ENCODE data around the gene IRF8.

Gene IRF8

GRCh38 chr16:85902366-85903155 lies 3.6 kb downstream of the IRF8 start:
- H3K9ac ChIP-seq (ENCODE audit: low read depth, low read length): no peak overlapping the region
- H3K9me3 ChIP-seq (ENCODE audit: insufficient read depth, low read length, severe bottlenecking): no peaks in the 10 kb centered on the region
- no peaks in the 10 kb centered on the region for H3K36me3 ChIP-seq (ENCODE audit: insufficient read depth, low read length)
- TF ChIP-seq CTCF (IDR thresholded peaks at IDR 0.05; ENCODE audit: borderline replicate concordance, extremely low read depth, low read length, poor library complexity, severe bottlenecking): no peak
- no peak for TF ChIP-seq EZH2 (IDR thresholded peaks at IDR 0.05; ENCODE audit: borderline replicate concordance, low read depth, low read length, severe bottlenecking)
- ATAC-seq (ENCODE audit: insufficient read depth, low read depth) (peak; percentile 57), DNase-seq (peak; percentile 35)
- H3K27ac ChIP-seq (ENCODE audit: low read length): no peak overlapping the region
- no peak overlapping the region for H2AFZ ChIP-seq (ENCODE audit: low read depth, low read length)
- H3K27me3 ChIP-seq (ENCODE audit: insufficient read depth, low read length, poor library complexity): peaks cover 11% of the 10 kb centered on the region
- peak overlapping the region; percentile 20; the same call in 1 of the 2 replicates for H3K4me2 ChIP-seq (ENCODE audit: insufficient read depth, low read length)
- H3K4me3 ChIP-seq (ENCODE audit: low read depth in 1 of 2, low read length in 2 of 2): no peak overlapping the region
- no peaks in the 10 kb centered on the region for H4K20me1 ChIP-seq (ENCODE audit: insufficient read depth, low read length)
- H3K4me1 ChIP-seq (ENCODE audit: insufficient read depth, low read length): peaks cover 7% of the 10 kb centered on the region; the same call in 1 of the 2 replicates
- no peaks in the 10 kb centered on the region for H3K79me2 ChIP-seq (ENCODE audit: insufficient read depth, low read length)

GRCh38 chr16:85903559-85903958 lies 4.6 kb downstream of the IRF8 start:
- Histone ChIP-seq H3K4me2 (ENCODE audit: insufficient read depth, low read length) (no peak overlapping the region), H3K4me1 (ENCODE audit: insufficient read depth, low read length) (peaks cover 7% of the 10 kb centered on the region; the same call in 1 of the 2 replicates), H3K9ac (ENCODE audit: low read depth, low read length) (no peak overlapping the region), H3K9me3 (ENCODE audit: insufficient read depth, low read length, severe bottlenecking) (no peaks in the 10 kb centered on the region), H3K36me3 (ENCODE audit: insufficient read depth, low read length) (no peaks in the 10 kb centered on the region), H3K27me3 (ENCODE audit: insufficient read depth, low read length, poor library complexity) (peaks cover 11% of the 10 kb centered on the region), H4K20me1 (ENCODE audit: insufficient read depth, low read length) (no peaks in the 10 kb centered on the region), H3K4me3 (ENCODE audit: low read depth in 1 of 2, low read length in 2 of 2) (no peak overlapping the region), H3K79me2 (ENCODE audit: insufficient read depth, low read length) (no peaks in the 10 kb centered on the region), H3K27ac (ENCODE audit: low read length) (no peak overlapping the region), H2AFZ (ENCODE audit: low read depth, low read length) (no peak overlapping the region)
- DNase-seq (no peak), ATAC-seq (ENCODE audit: insufficient read depth, low read depth) (no peak)
- TF ChIP-seq EZH2 (IDR thresholded peaks at IDR 0.05; ENCODE audit: borderline replicate concordance, low read depth, low read length, severe bottlenecking) (no peak), CTCF (IDR thresholded peaks at IDR 0.05; ENCODE audit: borderline replicate concordance, extremely low read depth, low read length, poor library complexity, severe bottlenecking) (no peak)

GRCh38 chr16:85905110-85906095 lies 6.4 kb downstream of the IRF8 start:
- Histone ChIP-seq H3K9me3 (ENCODE audit: insufficient read depth, low read length, severe bottlenecking) (no peaks in the 10 kb centered on the region), H2AFZ (ENCODE audit: low read depth, low read length) (no peak overlapping the region), H3K9ac (ENCODE audit: low read depth, low read length) (no peak overlapping the region), H3K79me2 (ENCODE audit: insufficient read depth, low read length) (no peaks in the 10 kb centered on the region), H3K4me3 (ENCODE audit: low read depth in 1 of 2, low read length in 2 of 2) (no peak overlapping the region), H3K4me1 (ENCODE audit: insufficient read depth, low read length) (peaks cover 7% of the 10 kb centered on the region; the same call in 1 of the 2 replicates), H3K36me3 (ENCODE audit: insufficient read depth, low read length) (no peaks in the 10 kb centered on the region), H4K20me1 (ENCODE audit: insufficient read depth, low read length) (no peaks in the 10 kb centered on the region), H3K27ac (ENCODE audit: low read length) (no peak overlapping the region), H3K4me2 (ENCODE audit: insufficient read depth, low read length) (no peak overlapping the region), H3K27me3 (ENCODE audit: insufficient read depth, low read length, poor library complexity) (peaks cover 14% of the 10 kb centered on the region)
- no peak for DNase-seq
- TF ChIP-seq CTCF (IDR thresholded peaks at IDR 0.05; ENCODE audit: borderline replicate concordance, extremely low read depth, low read length, poor library complexity, severe bottlenecking): no peak
- TF ChIP-seq EZH2 (IDR thresholded peaks at IDR 0.05; ENCODE audit: borderline replicate concordance, low read depth, low read length, severe bottlenecking): no peak
- ATAC-seq (ENCODE audit: insufficient read depth, low read depth): no peak
